VCaP (cell line): ENCODE data around the gene PCK2.
A peak's percentile ranks its signal among the peaks of the same experiment; 100 is the strongest.

ENCODE experiments used
- H3K27ac ChIP-seq: fragments of 450-650 bp; 2 replicates; pipeline ENCODE4 v1.5.1; 2017
- CTCF ChIP-seq: fragments of 450-650 bp; conservative IDR thresholded peaks from 2 replicates; pipeline ENCODE4 v1.5.1; 2017; ENCODE audit warnings: mild to moderate bottlenecking, moderate library complexity

The PCK2 gene

DNA sequence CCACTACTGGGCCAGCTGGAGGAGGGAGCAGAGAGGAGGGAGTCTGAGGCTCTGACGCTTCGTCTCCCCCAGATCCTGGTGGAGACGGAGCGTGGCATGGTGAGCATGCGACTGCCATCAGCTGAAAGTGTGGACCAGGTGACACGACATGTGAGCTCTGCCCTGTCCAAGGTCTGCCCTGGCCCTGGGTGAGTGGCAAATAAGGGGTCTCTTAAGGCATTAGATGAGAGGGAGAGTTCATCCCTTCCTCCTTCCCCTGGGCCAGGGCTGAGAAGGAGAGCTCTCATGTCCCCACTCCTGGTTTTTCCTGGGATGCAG, 39.8 kb upstream of the PCK2 start:
- TF ChIP-seq CTCF = no peak
- no peak overlapping the region for H3K27ac ChIP-seq

GRCh38 chr14:24054646-24055045, 39.5 kb upstream of the PCK2 start:
- no peak overlapping the region for H3K27ac ChIP-seq
- TF ChIP-seq CTCF = no peak

DNA sequence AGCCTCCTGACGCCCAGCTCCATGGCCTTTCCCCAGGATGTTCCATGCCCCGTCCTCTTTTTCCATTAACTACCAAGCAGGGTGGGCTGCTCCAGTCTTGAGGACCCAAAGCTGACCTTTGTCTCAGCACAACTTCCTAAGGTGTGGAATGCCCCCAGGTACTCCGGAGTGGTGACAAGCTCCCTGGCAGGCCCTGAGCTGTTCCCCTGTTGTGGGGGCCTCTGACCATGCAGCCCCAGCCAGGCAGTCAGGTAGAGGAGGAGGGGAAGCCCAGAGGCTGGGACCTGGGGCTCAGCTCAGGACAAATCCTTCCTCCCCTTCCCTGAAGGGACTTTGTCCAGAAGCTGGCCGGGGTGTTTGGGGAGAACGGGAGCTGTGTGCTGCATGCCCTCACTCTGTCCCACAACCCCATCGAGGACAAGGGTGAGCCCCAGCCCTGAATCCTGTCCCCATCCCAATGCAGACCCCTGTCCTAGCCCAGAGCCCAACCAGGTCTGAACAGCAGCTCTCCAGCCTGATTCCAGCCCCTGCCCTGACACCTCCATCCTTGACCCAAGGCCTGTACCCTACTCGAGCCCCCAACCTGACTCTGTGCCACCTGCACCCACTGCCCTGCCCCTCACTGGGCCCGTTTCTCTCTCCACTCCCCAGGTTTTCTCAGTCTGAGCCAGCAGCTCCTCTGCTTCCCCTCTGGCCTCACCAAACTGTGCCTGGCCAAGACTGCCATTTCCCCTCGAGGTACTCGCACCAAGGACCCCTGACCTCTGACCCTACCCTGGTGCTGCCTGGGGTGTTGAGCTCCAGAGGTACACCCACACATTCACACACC, 37.9 kb upstream of the PCK2 start:
- no peak overlapping the region for H3K27ac ChIP-seq
- no peak for TF ChIP-seq CTCF

DNA sequence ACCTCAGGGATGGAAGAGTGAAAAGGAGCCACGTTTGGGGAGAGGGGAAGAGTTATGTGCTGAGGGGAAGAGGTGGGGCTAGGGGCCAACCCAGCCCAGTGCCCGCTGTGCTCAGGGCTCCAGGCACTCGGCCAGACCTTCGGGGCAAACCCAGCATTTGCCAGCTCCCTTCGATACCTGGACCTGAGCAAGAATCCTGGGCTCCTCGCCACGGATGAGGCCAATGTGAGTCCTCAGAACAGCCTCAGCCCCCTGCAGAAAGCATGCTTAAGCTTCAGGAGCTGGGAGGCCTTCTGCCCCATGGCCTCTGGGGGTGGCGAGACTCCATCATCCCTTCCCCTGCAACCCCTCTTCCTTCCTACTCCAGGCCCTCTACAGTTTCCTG, 37.3 kb upstream of the PCK2 start:
- no peak for TF ChIP-seq CTCF
- no peak overlapping the region for H3K27ac ChIP-seq

DNA sequence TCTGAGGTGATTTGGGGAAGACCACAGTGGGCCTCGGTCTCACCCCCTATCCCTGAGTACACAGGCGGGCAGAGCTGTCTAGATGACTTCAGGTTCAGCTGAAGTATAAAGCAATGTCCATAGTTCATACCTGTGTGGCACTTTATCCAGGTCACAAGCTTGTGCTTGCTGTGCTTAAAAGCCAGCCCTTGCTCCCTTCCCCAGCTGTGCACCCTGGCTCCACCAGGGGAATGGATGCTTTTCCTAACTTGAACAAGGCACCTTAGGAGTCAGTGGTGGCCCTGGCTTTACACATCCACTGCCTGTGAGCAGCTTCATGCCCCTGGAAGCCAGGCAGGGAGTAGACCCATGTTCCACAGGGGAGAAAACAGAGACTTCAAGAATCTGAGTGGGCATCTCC, 36.8 kb upstream of the PCK2 start:
- TF ChIP-seq CTCF = no peak
- no peak overlapping the region for H3K27ac ChIP-seq

DNA sequence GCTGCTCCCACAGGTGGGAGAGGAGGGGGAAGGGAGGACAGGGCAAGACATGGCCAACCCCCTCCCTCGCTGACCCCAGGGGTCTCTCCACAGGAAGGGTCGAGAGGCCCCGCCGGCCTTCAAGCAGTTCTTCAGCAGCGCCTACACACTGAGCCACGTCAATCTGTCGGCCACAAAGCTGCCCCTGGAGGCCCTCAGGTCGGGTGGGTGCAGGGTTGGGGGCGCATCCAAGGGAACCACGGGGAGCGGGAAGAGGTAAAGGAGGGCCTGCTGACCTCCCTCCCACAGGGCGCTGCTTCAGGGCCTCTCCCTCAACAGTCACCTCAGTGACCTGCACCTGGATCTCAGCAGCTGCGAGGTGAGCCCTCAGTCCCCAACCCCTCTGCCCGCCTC, 36.2 kb upstream of the PCK2 start:
- H3K27ac ChIP-seq = no peak overlapping the region
- no peak for TF ChIP-seq CTCF

GRCh38 chr14:24058260-24058950, 35.7 kb upstream of the PCK2 start:
- H3K27ac ChIP-seq = no peak overlapping the region
- peak; percentile 65 for TF ChIP-seq CTCF
